Progenitor cell of endocrine pancreas (in vitro differentiated cells): ENCODE data around the gene PCBP1. TPM values are rescaled to one million over a fixed set of nuclear protein-coding genes. Genes with fewer than 3 reads are reported as not detected.
"Not testable (repeated sequence)": the region's sequence is repeated elsewhere in the genome, so short reads cannot be mapped to it uniquely, and the experiment has no call there.

Experiments
- DNase-seq: peaks from one replicate; pipeline ENCODE4 v3.0.0; 2021; ENCODE audit warnings: low spot score; ENCODE audit not compliant: unreplicated experiment
- H3K27ac Mint-ChIP-seq: 2 replicates; pipeline ENCODE4 v1.8.0; 2021; ENCODE audit warnings: mild to moderate bottlenecking, moderate library complexity, mixed read lengths
- H3K27me3 Mint-ChIP-seq: 2 replicates; pipeline ENCODE4 v1.8.0; 2021; ENCODE audit warnings: mixed read lengths
- H3K36me3 Mint-ChIP-seq: 2 replicates; pipeline ENCODE4 v1.8.0; 2022; ENCODE audit warnings: mixed read lengths; ENCODE audit not compliant: insufficient read depth
- H3K4me1 Mint-ChIP-seq: 2 replicates; pipeline ENCODE4 v1.8.0; 2021; ENCODE audit warnings: low read depth, mixed read lengths
- H3K4me3 Mint-ChIP-seq: 2 replicates; pipeline ENCODE4 v1.8.0; 2021; ENCODE audit warnings: low read depth, mild to moderate bottlenecking, moderate library complexity, mixed read lengths
- H3K9me3 Mint-ChIP-seq: 2 replicates; pipeline ENCODE4 v1.8.0; 2021; ENCODE audit warnings: low read depth, mixed read lengths
- CTCF ChIP-seq: fragments of 200-600 bp; sonication (generic); IDR thresholded peaks from one replicate; pipeline ENCODE4 v1.5.0; 2021; ENCODE audit warnings: antibody characterized with exemption, mild to moderate bottlenecking; ENCODE audit not compliant: unreplicated experiment
- total RNA-seq: library from RNA; stranded (reverse); gene quantifications from 2 replicates; pipeline ENCODE4 v1.2.1, GENCODE V29; 2021

PCBP1 gene
- total RNA-seq, 1 donor from 2014 or later: 305 TPM

- Mint-ChIP-seq H3K9me3 (no peaks in the 10 kb centered on the region), H3K36me3 (peaks cover 16% of the 10 kb centered on the region), H3K27ac (no peak overlapping the region), H3K4me3 (no peak overlapping the region), H3K4me1 (no peaks in the 10 kb centered on the region), H3K27me3 (no peaks in the 10 kb centered on the region)
- no peak for DNase-seq
- TF ChIP-seq CTCF: no peak
These were observed 38.0 kb upstream of the PCBP1 start for GRCh38 chr2:70049255-70049654.

GRCh38 chr2:70050631-70051425 is 36.4 kb upstream of the PCBP1 start:
- no peak for TF ChIP-seq CTCF
- H3K27ac Mint-ChIP-seq: no peak overlapping the region
- no peak overlapping the region for H3K4me3 Mint-ChIP-seq
- peaks cover 23% of the 10 kb centered on the region for H3K36me3 Mint-ChIP-seq
- DNase-seq: no peak
- H3K4me1 Mint-ChIP-seq: no peaks in the 10 kb centered on the region
- H3K9me3 Mint-ChIP-seq: no peaks in the 10 kb centered on the region
- no peaks in the 10 kb centered on the region for H3K27me3 Mint-ChIP-seq

GRCh38 chr2:70055259-70055658 is 32.0 kb upstream of the PCBP1 start:
- not testable (repeated sequence) for H3K4me1 Mint-ChIP-seq, H3K27me3 Mint-ChIP-seq, H3K27ac Mint-ChIP-seq, H3K4me3 Mint-ChIP-seq, H3K9me3 Mint-ChIP-seq, DNase-seq
- peaks cover 35% of the 10 kb centered on the region for H3K36me3 Mint-ChIP-seq

- TF ChIP-seq CTCF: no peak
- no peaks in the 10 kb centered on the region for H3K4me1 Mint-ChIP-seq
- no peak overlapping the region for H3K27ac Mint-ChIP-seq
- no peak for DNase-seq
- H3K9me3 Mint-ChIP-seq: no peaks in the 10 kb centered on the region
- no peaks in the 10 kb centered on the region for H3K27me3 Mint-ChIP-seq
- H3K36me3 Mint-ChIP-seq: peaks cover 36% of the 10 kb centered on the region
- H3K4me3 Mint-ChIP-seq: no peak overlapping the region
These were observed 26.0 kb upstream of the PCBP1 start for GRCh38 chr2:70061317-70061716.

- H3K4me1 Mint-ChIP-seq: no peaks in the 10 kb centered on the region
- H3K27me3 Mint-ChIP-seq: no peaks in the 10 kb centered on the region
- H3K27ac Mint-ChIP-seq: no peak overlapping the region
- peaks cover 34% of the 10 kb centered on the region for H3K36me3 Mint-ChIP-seq
- H3K4me3 Mint-ChIP-seq: no peak overlapping the region
- TF ChIP-seq CTCF: no peak
- no peaks in the 10 kb centered on the region for H3K9me3 Mint-ChIP-seq
- no peak for DNase-seq
These were observed 25.0 kb upstream of the PCBP1 start for GRCh38 chr2:70062270-70062669.

GRCh38 chr2:70068119-70068518 is 19.2 kb upstream of the PCBP1 start:
- TF ChIP-seq CTCF: no peak
- peaks cover 22% of the 10 kb centered on the region for H3K36me3 Mint-ChIP-seq
- H3K27ac Mint-ChIP-seq: peak overlapping the region; percentile 8
- no peaks in the 10 kb centered on the region for H3K9me3 Mint-ChIP-seq
- no peak for DNase-seq
- peaks cover 4% of the 10 kb centered on the region for H3K4me1 Mint-ChIP-seq
- no peaks in the 10 kb centered on the region for H3K27me3 Mint-ChIP-seq
- no peak overlapping the region for H3K4me3 Mint-ChIP-seq
